ENCODE data around the gene PRKN. TPM values are rescaled to one million over a fixed set of nuclear protein-coding genes. Genes with fewer than 3 reads are reported as not detected.
"Not testable (repeated sequence)": the region's sequence is repeated elsewhere in the genome, so short reads cannot be mapped to it uniquely, and the experiment has no call there.

Gene PRKN
- total RNA-seq, 1 donor from 2014 or later: 5.7 TPM

- no peak for DNase-seq (ENCODE audit: low spot score)
- Mint-ChIP-seq H3K27me3 (ENCODE audit: low read depth) (no peaks in the 10 kb centered on the region), H3K4me3 (ENCODE audit: unreplicated experiment) (no peak overlapping the region), H3K36me3 (ENCODE audit: low read depth) (no peaks in the 10 kb centered on the region), H3K27ac (ENCODE audit: unreplicated experiment) (no peak overlapping the region), H3K4me1 (ENCODE audit: low read depth) (peaks cover 41% of the 10 kb centered on the region), H3K9me3 (ENCODE audit: low read depth) (peaks cover 4% of the 10 kb centered on the region)
- TF ChIP-seq, protein P1, sequence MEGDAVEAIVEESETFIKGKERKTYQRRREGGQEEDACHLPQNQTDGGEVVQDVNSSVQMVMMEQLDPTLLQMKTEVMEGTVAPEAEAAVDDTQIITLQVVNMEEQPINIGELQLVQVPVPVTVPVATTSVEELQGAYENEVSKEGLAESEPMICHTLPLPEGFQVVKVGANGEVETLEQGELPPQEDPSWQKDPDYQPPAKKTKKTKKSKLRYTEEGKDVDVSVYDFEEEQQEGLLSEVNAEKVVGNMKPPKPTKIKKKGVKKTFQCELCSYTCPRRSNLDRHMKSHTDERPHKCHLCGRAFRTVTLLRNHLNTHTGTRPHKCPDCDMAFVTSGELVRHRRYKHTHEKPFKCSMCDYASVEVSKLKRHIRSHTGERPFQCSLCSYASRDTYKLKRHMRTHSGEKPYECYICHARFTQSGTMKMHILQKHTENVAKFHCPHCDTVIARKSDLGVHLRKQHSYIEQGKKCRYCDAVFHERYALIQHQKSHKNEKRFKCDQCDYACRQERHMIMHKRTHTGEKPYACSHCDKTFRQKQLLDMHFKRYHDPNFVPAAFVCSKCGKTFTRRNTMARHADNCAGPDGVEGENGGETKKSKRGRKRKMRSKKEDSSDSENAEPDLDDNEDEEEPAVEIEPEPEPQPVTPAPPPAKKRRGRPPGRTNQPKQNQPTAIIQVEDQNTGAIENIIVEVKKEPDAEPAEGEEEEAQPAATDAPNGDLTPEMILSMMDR (IDR thresholded peaks at IDR 0.05): no peak
Measured at GRCh38 chr6:162679681-162680080, 47.9 kb downstream of the PRKN start.

DNA sequence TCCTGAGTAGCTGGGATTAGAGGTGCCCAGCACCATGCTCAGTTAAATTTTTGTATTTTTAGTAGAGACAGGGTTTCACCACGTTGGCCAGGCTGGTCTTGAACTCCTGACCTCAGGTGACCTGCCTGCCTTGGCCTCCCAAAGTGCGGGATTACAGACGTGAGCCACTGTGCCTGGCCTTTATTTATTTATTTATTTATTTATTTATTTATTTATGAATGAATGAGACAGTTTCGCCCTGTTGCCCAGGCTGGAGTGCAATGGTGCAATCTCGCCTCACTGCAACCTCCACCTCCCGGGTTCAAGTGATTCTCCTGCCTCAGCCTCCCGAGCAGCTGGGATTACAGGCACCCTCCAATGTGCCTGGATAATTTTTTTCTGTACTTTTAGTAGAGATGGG lies 48.7 kb downstream of the PRKN start:
- not testable (repeated sequence) for H3K9me3 Mint-ChIP-seq (ENCODE audit: low read depth)
- H3K4me1 Mint-ChIP-seq (ENCODE audit: low read depth): peaks cover 34% of the 10 kb centered on the region

GRCh38 chr6:162675503-162675902 lies 52.1 kb downstream of the PRKN start:
- no peaks in the 10 kb centered on the region for H3K36me3 Mint-ChIP-seq (ENCODE audit: low read depth)
- H3K27ac Mint-ChIP-seq (ENCODE audit: unreplicated experiment): no peak overlapping the region
- no peaks in the 10 kb centered on the region for H3K27me3 Mint-ChIP-seq (ENCODE audit: low read depth)
- H3K4me1 Mint-ChIP-seq (ENCODE audit: low read depth): peaks cover 8% of the 10 kb centered on the region
- no peak for DNase-seq (ENCODE audit: low spot score)
- TF ChIP-seq, protein P1 (IDR thresholded peaks at IDR 0.05): no peak
- no peaks in the 10 kb centered on the region for H3K9me3 Mint-ChIP-seq (ENCODE audit: low read depth)
- H3K4me3 Mint-ChIP-seq (ENCODE audit: unreplicated experiment): no peak overlapping the region

More for the DNA sequence above, 48.7 kb downstream of the PRKN start:
- H3K36me3 Mint-ChIP-seq (ENCODE audit: low read depth); H3K27me3 Mint-ChIP-seq (ENCODE audit: low read depth); H3K27ac Mint-ChIP-seq (ENCODE audit: unreplicated experiment); DNase-seq (ENCODE audit: low spot score); H3K4me3 Mint-ChIP-seq (ENCODE audit: unreplicated experiment): not testable (repeated sequence)

DNA sequence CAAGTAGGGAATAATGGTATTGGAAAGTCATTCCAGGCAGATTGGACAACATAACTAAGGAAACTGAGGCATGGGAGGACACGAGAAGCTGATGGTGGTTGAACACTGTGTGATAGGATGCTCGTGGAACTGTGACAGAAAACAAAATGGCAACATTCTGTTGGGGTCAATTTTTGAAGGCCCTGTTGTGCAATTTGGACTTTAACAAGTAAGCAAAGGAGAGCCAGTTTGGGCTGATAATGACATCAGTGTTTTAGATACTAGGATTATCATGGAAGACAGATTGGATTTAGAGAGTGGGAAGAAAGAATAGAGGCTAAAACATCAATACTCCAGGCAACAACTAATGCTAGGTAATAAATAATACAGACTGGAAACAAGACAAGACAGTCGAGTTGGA lies 53.1 kb downstream of the PRKN start:
- TF ChIP-seq, protein P1 (IDR thresholded peaks at IDR 0.05): no peak
- no peak for DNase-seq (ENCODE audit: low spot score)
- H3K27me3 Mint-ChIP-seq (ENCODE audit: low read depth): no peaks in the 10 kb centered on the region
- H3K36me3 Mint-ChIP-seq (ENCODE audit: low read depth): no peaks in the 10 kb centered on the region
- H3K27ac Mint-ChIP-seq (ENCODE audit: unreplicated experiment): no peak overlapping the region
- H3K4me1 Mint-ChIP-seq (ENCODE audit: low read depth): peaks cover 8% of the 10 kb centered on the region
- no peaks in the 10 kb centered on the region for H3K9me3 Mint-ChIP-seq (ENCODE audit: low read depth)
- H3K4me3 Mint-ChIP-seq (ENCODE audit: unreplicated experiment): no peak overlapping the region

DNA sequence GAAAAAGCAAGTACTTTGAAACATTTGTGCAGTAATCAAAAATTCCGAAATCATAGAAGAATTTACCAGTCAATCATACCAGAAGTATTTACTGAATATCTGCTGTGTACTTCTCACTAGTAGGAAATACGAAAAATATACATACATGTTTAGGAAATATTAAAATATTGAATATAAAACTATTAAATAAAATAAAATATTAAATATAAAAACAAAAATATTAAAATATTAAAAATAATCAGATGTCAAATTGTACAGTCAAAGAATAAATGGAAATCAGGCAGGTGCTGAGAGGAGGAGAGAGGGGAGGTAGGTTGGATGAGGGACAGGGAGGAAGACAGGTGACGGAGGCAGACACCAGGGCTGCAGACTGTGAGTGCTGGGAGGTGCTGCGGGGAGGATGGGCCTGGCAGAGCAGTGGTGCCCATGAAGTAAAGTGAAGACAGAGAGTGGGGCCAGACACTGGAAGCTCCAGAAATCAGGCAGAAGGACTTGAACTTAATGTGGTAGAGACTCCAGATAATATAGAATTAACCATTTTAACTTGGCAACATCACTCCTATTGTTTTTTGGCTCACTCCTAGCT lies 55.9 kb downstream of the PRKN start:
- H3K27ac Mint-ChIP-seq (ENCODE audit: unreplicated experiment): no peak overlapping the region
- no peak for DNase-seq (ENCODE audit: low spot score)
- TF ChIP-seq, protein P1 (IDR thresholded peaks at IDR 0.05): no peak
- no peaks in the 10 kb centered on the region for H3K27me3 Mint-ChIP-seq (ENCODE audit: low read depth)
- no peaks in the 10 kb centered on the region for H3K36me3 Mint-ChIP-seq (ENCODE audit: low read depth)
- no peak overlapping the region for H3K4me3 Mint-ChIP-seq (ENCODE audit: unreplicated experiment)
- H3K4me1 Mint-ChIP-seq (ENCODE audit: low read depth): peaks cover 12% of the 10 kb centered on the region
- no peaks in the 10 kb centered on the region for H3K9me3 Mint-ChIP-seq (ENCODE audit: low read depth)

DNA sequence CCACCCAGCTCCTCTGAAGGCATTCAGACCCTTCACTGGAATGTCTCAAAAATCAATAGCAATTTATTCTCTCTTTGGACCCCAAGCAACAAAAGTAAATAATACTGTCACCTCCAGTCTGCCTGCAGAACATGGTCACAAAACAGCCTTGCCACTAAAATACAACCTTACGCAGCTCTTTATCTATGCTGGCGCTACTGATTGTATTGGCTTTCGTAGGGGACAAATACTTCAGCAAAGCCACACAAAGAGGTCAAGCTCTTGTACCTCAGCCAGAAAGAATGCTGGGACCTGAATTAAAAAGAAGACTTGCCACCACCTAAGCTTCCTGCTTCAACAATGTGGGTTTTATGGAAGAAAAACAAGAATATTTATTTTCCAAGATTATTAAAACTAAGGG lies 57.2 kb downstream of the PRKN start:
- Mint-ChIP-seq H3K27ac (ENCODE audit: unreplicated experiment) (no peak overlapping the region), H3K36me3 (ENCODE audit: low read depth) (no peaks in the 10 kb centered on the region), H3K9me3 (ENCODE audit: low read depth) (peaks cover 6% of the 10 kb centered on the region), H3K27me3 (ENCODE audit: low read depth) (no peaks in the 10 kb centered on the region), H3K4me1 (ENCODE audit: low read depth) (peaks cover 12% of the 10 kb centered on the region), H3K4me3 (ENCODE audit: unreplicated experiment) (no peak overlapping the region)
- TF ChIP-seq, protein P1 (IDR thresholded peaks at IDR 0.05): no peak
- no peak for DNase-seq (ENCODE audit: low spot score)
